B cell (primary cell): ENCODE measurements around the gene CAPN15. TPM values are rescaled to one million over a fixed set of nuclear protein-coding genes. Genes with fewer than 3 reads are reported as not detected.

ENCODE experiments used
- ATAC-seq: fragments of 200-7000 bp; cut with Tn5 transposase; one replicate; pipeline ENCODE4 v1.10.0; 2021; ENCODE audit warnings: low read depth, mild to moderate bottlenecking, moderate number of reproducible peaks, moderate library complexity
- CTCF ChIA-PET: fragments of 350-600 bp; sonication (Branson Sonifier 250); formaldehyde crosslinking; loops from one replicate; lab custom pipeline; 2021; ENCODE audit warnings: antibody characterized with exemption, inconsistent platforms; lab: Charles Lee
- POLR2A ChIA-PET: fragments of 350-600 bp; sonication (Branson Sonifier 250); formaldehyde crosslinking; loops from one replicate; lab custom pipeline; 2021; ENCODE audit warnings: antibody characterized with exemption; lab: Charles Lee
- DNase-seq: peaks from one replicate; pipeline ENCODE4 v3.0.0; 2013
- H2AFZ ChIP-seq: 2 replicates; pipeline ENCODE4 v1.6.1; 2012; ENCODE audit warnings: mild to moderate bottlenecking, low read depth, low read length; ENCODE audit not compliant: insufficient read depth, poor library complexity, severe bottlenecking
- H3K27ac ChIP-seq, 2 donors: 1 replicate in 1 of 2; 2 replicates in 1 of 2; pipeline ENCODE4 v1.5.1; 2012 to 2013; ENCODE audit warnings: low read length in 2 of 2, mild to moderate bottlenecking in 2 of 2, moderate library complexity in 1 of 2
- H3K27me3 ChIP-seq, 4 experiments: fragments of 200-600 bp in 1 of 4; sonication (generic) in 1 of 4; replicated peaks in 1 of 4; 1 replicate in 2 of 4; 2 replicates in 2 of 4; pipeline versions ENCODE4 v1.6.1 to v1.7.0; 2013 to 2016; ENCODE audit warnings: low read length in 3 of 4, mild to moderate bottlenecking in 2 of 4, mixed read lengths in 1 of 4, moderate library complexity in 1 of 4; ENCODE audit not compliant: insufficient read depth in 4 of 4, control insufficient read depth in 3 of 4; ENCODE audit errors: control extremely low read depth in 1 of 4
- H3K36me3 ChIP-seq, 2 experiments: replicated peaks in 1 of 2; 1 replicate in 1 of 2; 2 replicates in 1 of 2; pipeline versions ENCODE4 v1.6.1 to v1.7.1; 2013; ENCODE audit warnings: low read length in 1 of 2; ENCODE audit not compliant: insufficient read depth in 2 of 2, control insufficient read depth in 1 of 2; ENCODE audit errors: control extremely low read depth in 1 of 2, extremely low read depth in 1 of 2
- H3K4me1 ChIP-seq, 2 donors: fragments of 200-600 bp in 1 of 2; sonication (generic) in 1 of 2; 1 replicate in 1 of 2; 2 replicates in 1 of 2; pipeline versions ENCODE4 v1.5.1 to v1.6.1; 2013 to 2017; ENCODE audit warnings: low read length in 2 of 2; ENCODE audit not compliant: control insufficient read depth in 2 of 2, insufficient read depth in 2 of 2
- H3K4me2 ChIP-seq: replicated peaks from 2 replicates; pipeline ENCODE3; 2012; ENCODE audit warnings: mild to moderate bottlenecking, low read depth, low read length; ENCODE audit not compliant: poor library complexity, severe bottlenecking
- H3K4me3 ChIP-seq, 5 experiments: fragments of 200-600 bp in 1 of 5; sonication (generic) in 1 of 5; 1 replicate in 3 of 5; 2 replicates in 2 of 5; pipeline versions ENCODE4 v1.5.1 to v1.7.0; 2011 to 2016; ENCODE audit warnings: low read length in 4 of 5, mild to moderate bottlenecking in 4 of 5, low read depth in 2 of 5, control low read depth in 1 of 5, moderate library complexity in 1 of 5; ENCODE audit not compliant: insufficient read depth in 1 of 5; ENCODE audit errors: control extremely low read depth in 1 of 5, extremely low read depth in 1 of 5
- H3K79me2 ChIP-seq: fragments of 200-600 bp; sonication (generic); one replicate; pipeline ENCODE4 v1.6.0; 2016; ENCODE audit warnings: low read length; ENCODE audit not compliant: control insufficient read depth, insufficient read depth
- H3K9ac ChIP-seq: fragments of 200-600 bp; sonication (generic); 2 replicates; pipeline ENCODE4 v1.6.1; 2017; ENCODE audit warnings: mild to moderate bottlenecking, low read length, moderate library complexity
- H3K9me3 ChIP-seq, 3 donors: one replicate each; pipeline versions ENCODE4 v1.6.1 to v1.7.1; 2013; ENCODE audit warnings: low read length in 2 of 3; ENCODE audit not compliant: control insufficient read depth in 2 of 3, insufficient read depth in 1 of 3; ENCODE audit errors: control extremely low read depth in 1 of 3
- H4K20me1 ChIP-seq: 2 replicates; pipeline ENCODE4 v1.6.0; 2012; ENCODE audit warnings: mild to moderate bottlenecking, low read length; ENCODE audit not compliant: insufficient read depth, control insufficient read depth, poor library complexity, severe bottlenecking
- H3K27ac Mint-ChIP-seq: one replicate; pipeline ENCODE4 v1.8.0; 2021; ENCODE audit warnings: mixed read lengths
- H3K27me3 Mint-ChIP-seq: one replicate; pipeline ENCODE4 v1.8.0; 2021; ENCODE audit warnings: mixed read lengths
- H3K4me1 Mint-ChIP-seq: one replicate; pipeline ENCODE4 v1.8.0; 2021; ENCODE audit warnings: mixed read lengths
- H3K4me3 Mint-ChIP-seq: one replicate; pipeline ENCODE4 v1.8.0; 2021; ENCODE audit warnings: mixed read lengths
- H3K9me3 Mint-ChIP-seq: one replicate; pipeline ENCODE4 v1.8.0; 2022; ENCODE audit warnings: mixed read lengths; ENCODE audit not compliant: insufficient read depth
- EZH2 ChIP-seq: IDR thresholded peaks from 2 replicates; pipeline ENCODE4 v1.6.1; 2012; ENCODE audit warnings: borderline replicate concordance, low read depth, mild to moderate bottlenecking, moderate library complexity, low read length; ENCODE audit not compliant: insufficient read depth, poor library complexity, severe bottlenecking
- WGBS: methylation state at CpG from one replicate; pipeline ENCODE4 v1.1.5; 2013; ENCODE audit warnings: missing lambda C conversion rate; ENCODE audit not compliant: insufficient coverage; 5-methylcytosine and 5-hydroxymethylcytosine counted together
- intact Hi-C: fragments of 100-400 bp; cut with micrococcal nuclease; formaldehyde crosslinking; loops from one replicate; pipeline ENCODE4 v1.10.0; 2022
- polyA plus RNA-seq: library from polyadenylated mRNA; depleted of rRNA; stranded (reverse); fragments of >200 nt; gene quantifications from 2 replicates; pipeline ENCODE4 v1.2.3, GENCODE V29; 2012
- total RNA-seq, 2 donors: library from RNA; stranded (reverse); fragments of 120-200 nt in 1 of 2; gene quantifications; 1 replicate in 1 of 2; 2 replicates in 1 of 2; pipeline versions ENCODE4 v1.2.3 to v1.2.4, GENCODE V29; 2013 to 2022
- TF ChIP-seq, protein P1 (sequence below): fragments of 200-600 bp; IDR thresholded peaks from one replicate; pipeline ENCODE4 v1.8.0; 2022; ENCODE audit warnings: antibody characterized with exemption, mild to moderate bottlenecking

The CAPN15 gene
- total and polyA plus RNA-seq, 2 donors (not counting 1 experiment from before 2014, with no cell fraction given): 67.2 to 77.2 TPM

DNA sequence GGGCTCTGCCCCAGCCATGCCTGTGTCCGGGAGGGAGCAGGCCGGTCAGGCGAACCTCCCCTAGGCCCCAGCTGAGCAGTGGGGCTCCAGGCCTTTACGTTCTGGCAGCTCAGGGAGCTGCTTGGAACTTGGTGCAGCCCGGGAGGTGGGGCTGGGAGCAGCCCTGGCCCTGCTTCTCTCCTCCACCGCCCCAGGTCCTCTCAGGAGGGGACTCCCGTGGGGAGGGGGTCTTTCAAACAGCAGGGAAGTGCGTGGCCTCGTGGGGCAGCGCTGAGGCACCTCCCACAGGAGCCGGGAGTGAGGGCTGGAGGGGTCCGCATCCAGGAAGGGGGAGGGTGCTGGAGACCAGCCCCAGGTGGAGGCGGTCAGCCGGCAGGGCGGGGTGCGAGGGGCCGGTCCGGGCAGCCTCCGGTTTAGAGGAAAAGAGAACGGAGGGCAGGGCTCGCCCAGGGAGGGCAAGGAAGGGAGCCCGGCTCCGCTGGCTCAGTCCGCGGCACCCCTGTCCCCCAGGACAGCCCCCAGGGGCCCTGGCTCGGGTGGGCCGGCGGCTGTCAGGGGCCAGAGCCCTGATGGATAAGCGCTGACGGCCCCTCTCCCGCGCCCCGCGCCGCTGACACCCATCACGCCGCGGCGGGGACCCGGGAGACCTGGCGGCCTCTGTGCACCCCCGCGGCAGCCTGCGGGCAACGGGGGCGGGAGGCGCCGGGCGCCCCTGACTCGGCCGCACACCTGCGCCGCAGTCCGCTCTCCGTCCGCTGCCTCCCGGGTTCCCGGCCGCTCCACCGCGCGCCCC is 32.1 kb downstream of the CAPN15 start:
- Histone ChIP-seq H3K27me3 (peaks cover 0 to 34% (median 10%) of the 10 kb centered on the region in 4 experiments), H3K36me3 (no peaks in the 10 kb centered on the region), H3K9ac (no peak overlapping the region), H3K4me2 (peak overlapping the region; percentile 40), H3K4me1 (peaks cover 3 to 6% of the 10 kb centered on the region in 2 donors), H3K4me3 (no peak overlapping the region), H3K9me3 (peaks cover 0 to 7% (median 0%) of the 10 kb centered on the region in 3 donors), H2AFZ (no peak overlapping the region), H3K27ac (no peak overlapping the region), H3K79me2 (no peaks in the 10 kb centered on the region), H4K20me1 (no peaks in the 10 kb centered on the region)
- H3K9me3 Mint-ChIP-seq: no peaks in the 10 kb centered on the region
- no peak for ATAC-seq
- H3K27ac Mint-ChIP-seq: no peak overlapping the region
- DNase-seq: no peak
- H3K4me1 Mint-ChIP-seq: peaks cover 2% of the 10 kb centered on the region
- no peak overlapping the region for H3K4me3 Mint-ChIP-seq
- TF ChIP-seq, protein P1, sequence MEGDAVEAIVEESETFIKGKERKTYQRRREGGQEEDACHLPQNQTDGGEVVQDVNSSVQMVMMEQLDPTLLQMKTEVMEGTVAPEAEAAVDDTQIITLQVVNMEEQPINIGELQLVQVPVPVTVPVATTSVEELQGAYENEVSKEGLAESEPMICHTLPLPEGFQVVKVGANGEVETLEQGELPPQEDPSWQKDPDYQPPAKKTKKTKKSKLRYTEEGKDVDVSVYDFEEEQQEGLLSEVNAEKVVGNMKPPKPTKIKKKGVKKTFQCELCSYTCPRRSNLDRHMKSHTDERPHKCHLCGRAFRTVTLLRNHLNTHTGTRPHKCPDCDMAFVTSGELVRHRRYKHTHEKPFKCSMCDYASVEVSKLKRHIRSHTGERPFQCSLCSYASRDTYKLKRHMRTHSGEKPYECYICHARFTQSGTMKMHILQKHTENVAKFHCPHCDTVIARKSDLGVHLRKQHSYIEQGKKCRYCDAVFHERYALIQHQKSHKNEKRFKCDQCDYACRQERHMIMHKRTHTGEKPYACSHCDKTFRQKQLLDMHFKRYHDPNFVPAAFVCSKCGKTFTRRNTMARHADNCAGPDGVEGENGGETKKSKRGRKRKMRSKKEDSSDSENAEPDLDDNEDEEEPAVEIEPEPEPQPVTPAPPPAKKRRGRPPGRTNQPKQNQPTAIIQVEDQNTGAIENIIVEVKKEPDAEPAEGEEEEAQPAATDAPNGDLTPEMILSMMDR: no peak
- TF ChIP-seq EZH2: no peak
- H3K27me3 Mint-ChIP-seq: peaks cover 10% of the 10 kb centered on the region
- intact Hi-C loops: no loop called here
- ChIA-PET POLR2A (no interaction called here), CTCF (no interaction called here)
- WGBS: 16% methylated on average over 60 of the region's 62 CpGs

DNA sequence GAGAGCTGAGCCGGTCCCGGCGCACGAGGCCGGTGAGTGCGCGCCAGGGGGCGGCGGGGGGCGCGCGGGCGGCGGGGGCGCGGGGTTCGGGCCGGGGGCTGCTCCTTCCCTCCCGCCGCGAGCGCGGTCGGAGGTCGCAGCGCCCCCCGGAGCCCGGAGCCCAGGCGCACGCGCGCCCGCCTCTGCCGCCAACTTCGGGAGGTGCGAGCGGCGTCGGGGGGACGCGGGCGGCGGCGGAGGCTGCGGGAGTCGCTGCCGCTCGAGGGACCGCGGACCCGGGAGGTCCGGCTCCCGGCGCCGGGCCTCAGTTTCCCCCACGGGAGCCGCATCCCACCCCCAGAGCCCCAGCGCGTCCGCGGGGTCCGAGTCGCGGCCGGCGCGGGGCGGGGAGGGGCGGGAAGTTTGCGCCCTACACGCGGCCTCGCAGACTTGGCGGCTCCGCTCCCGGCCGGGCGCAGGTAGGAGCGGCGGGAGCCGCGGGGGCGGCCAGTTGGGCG is 32.7 kb downstream of the CAPN15 start, which contains the start of gene PRR35:
Gene PRR35 (plus strand): TSS at position 191 of the 497 bp plus-strand sequence. CDS start 2,901 bp downstream, outside the sequence.
- Histone ChIP-seq H3K27me3 (peaks cover 0 to 34% (median 10%) of the 10 kb centered on the region in 4 experiments), H4K20me1 (no peaks in the 10 kb centered on the region), H3K9me3 (peaks cover 0 to 7% (median 0%) of the 10 kb centered on the region in 3 donors), H3K9ac (no peak within 1 kb of the TSS), H3K36me3 (no peaks in the 10 kb centered on the region), H3K4me1 (peaks cover 3 to 6% of the 10 kb centered on the region in 2 donors), H3K79me2 (no peaks in the 10 kb centered on the region), H2AFZ (no peak within 1 kb of the TSS), H3K27ac (no peak within 1 kb of the TSS), H3K4me2 (peak within 1 kb of the TSS; percentile 57), H3K4me3 (no peak within 1 kb of the TSS)
- DNase-seq: no peak
- ATAC-seq: no peak
- H3K9me3 Mint-ChIP-seq: no peaks in the 10 kb centered on the region
- intact Hi-C loops: no loop called here
- ChIA-PET CTCF (no interaction called here), POLR2A (no interaction called here)
- TF ChIP-seq EZH2: no peak
- TF ChIP-seq, protein P1: no peak
- H3K4me1 Mint-ChIP-seq: peaks cover 2% of the 10 kb centered on the region
- 4% methylated on average over 84 of the region's 84 CpGs for WGBS
- no peak within 1 kb of the TSS for H3K27ac Mint-ChIP-seq
- H3K27me3 Mint-ChIP-seq: peaks cover 10% of the 10 kb centered on the region
- no peak within 1 kb of the TSS for H3K4me3 Mint-ChIP-seq
